Measurements from ENCODE around the gene HLA-DMA. TPM values are rescaled to one million over a fixed set of nuclear protein-coding genes. Genes with fewer than 3 reads are reported as not detected.

The HLA-DMA gene
- total RNA-seq, result 10 to 100 TPM; 12.4 to 48.5 (median 27.7) TPM
- long read RNA-seq, donor 1, transcript HLA-DMA-201 (5 exons, 1,123 nt), result major isoform, 14 of 20 reads
- long read RNA-seq, donor 1, partial matches to known transcripts, result 1 of 20 reads
- long read RNA-seq, donor 1, other reads (novel, unspliced or antisense), result 4 of 20 reads
- long read RNA-seq, donor 2, transcript HLA-DMA-201 (5 exons, 1,123 nt), result major isoform, 26 of 32 reads
- long read RNA-seq, donor 2, partial matches to known transcripts, result 0 of 32 reads
- long read RNA-seq, donor 2, other reads (novel, unspliced or antisense), result 4 of 32 reads

DNA sequence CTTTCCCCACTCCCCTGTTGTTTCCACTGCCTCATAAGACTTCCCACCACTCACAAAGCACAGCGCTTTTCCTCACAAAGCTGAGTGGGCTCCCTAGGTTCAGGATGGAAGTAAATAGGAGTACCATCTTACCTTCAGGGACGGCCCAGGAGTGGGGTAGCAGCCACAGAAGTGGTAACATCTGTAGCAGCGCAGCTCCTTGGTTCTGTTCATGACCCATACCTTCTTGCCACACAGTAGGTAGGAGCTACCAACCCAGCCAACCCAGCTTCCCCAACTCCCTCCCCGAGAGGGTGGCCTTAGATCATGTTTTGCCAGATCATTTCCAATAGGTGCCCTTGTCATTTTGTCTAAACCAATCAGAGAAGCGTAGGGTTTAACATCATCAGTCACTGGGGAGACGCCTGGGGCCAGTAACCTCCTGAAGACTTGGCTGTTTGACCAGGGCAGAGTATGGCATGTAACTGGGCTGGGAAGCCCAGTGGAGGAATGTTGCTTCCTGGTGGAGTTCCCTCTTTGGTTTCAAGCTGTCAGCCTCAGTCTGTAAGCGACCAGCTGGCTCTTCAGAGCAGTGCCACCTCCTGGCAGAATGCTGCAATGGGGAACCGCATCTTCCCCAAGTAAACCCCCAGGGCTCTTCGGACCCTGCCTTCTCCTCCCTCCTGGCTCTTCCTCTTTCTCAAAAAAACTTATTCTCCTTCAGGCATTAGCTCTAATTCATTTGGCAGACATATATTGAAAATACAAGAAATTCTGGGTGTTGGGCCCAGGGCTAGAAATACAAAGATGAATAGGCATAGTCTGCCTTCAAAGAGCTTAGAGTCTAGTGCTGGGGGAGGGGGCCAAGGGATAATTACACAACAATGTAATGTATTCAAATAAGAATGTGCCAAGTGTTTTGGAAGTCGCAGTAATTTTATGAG, at the start of gene HLA-DMA:
Gene HLA-DMA, minus strand, starts transcription at position 281 of the 923 bp plus-strand sequence. Its CDS starts 61 bp downstream, at position 220.
- TF ChIP-seq, protein P1, sequence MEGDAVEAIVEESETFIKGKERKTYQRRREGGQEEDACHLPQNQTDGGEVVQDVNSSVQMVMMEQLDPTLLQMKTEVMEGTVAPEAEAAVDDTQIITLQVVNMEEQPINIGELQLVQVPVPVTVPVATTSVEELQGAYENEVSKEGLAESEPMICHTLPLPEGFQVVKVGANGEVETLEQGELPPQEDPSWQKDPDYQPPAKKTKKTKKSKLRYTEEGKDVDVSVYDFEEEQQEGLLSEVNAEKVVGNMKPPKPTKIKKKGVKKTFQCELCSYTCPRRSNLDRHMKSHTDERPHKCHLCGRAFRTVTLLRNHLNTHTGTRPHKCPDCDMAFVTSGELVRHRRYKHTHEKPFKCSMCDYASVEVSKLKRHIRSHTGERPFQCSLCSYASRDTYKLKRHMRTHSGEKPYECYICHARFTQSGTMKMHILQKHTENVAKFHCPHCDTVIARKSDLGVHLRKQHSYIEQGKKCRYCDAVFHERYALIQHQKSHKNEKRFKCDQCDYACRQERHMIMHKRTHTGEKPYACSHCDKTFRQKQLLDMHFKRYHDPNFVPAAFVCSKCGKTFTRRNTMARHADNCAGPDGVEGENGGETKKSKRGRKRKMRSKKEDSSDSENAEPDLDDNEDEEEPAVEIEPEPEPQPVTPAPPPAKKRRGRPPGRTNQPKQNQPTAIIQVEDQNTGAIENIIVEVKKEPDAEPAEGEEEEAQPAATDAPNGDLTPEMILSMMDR (IDR thresholded peaks at IDR 0.05), result no peak
- H3K9me3 ChIP-seq, result no peaks in the 10 kb centered on the region
- H3K36me3 ChIP-seq (ENCODE audit: low read depth), result no peaks in the 10 kb centered on the region
- DNase-seq (peak; percentile 85 to 90 (median 87)), ATAC-seq (peak; percentile 97)
- intact Hi-C loops (cut with DNase I, micrococcal nuclease), result no loop called here
- H3K4me1 ChIP-seq (ENCODE audit: low read depth), result peaks cover 9% of the 10 kb centered on the region
- H3K4me3 ChIP-seq, result no peak within 1 kb of the TSS

DNA sequence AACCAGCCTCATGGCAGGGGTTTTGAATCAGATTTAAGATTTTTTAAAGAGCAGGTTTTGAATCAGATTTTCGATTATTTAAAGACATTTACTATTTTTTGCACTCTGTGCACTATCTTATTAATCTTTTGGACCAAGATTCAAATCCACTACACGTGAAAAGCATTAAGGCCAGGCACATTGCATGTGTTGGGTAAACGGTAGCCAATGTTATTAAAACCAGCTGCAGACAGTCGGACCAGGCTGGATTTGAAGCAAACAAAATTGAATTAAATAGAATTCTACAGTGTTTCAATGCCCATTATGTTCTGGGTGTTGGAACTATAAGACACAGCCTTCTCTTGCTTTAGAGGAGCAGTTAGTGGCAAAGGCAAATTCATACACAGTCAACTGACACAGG, 48.8 kb upstream of the HLA-DMA start:
- no peak for DNase-seq
- intact Hi-C loops (cut with DNase I, micrococcal nuclease), result no loop called here
- no peaks in the 10 kb centered on the region for H3K9me3 ChIP-seq

DNA sequence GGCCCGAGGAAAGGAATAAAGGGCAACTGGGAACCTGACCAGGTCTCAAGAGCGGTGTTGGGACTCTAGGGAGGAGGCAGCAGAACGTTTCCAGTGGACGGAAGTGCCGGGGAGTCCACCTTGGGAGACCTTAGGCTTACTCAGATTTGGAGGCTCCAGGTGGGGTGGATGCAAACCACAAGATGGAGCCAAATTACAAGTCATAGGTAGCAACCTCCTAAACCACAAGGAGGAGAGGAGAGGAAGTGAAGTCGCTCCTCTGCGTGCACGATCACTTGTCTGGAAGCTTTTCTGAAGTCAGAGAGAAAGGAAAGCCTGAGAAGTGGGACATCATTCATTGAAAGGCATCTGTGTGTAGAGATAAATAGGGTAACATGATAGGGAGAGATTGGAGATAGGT, 47.2 kb upstream of the HLA-DMA start:
- TF ChIP-seq, protein P1 (IDR thresholded peaks at IDR 0.05), result no peak
- intact Hi-C loops (cut with DNase I, micrococcal nuclease), result no loop called here
- Histone ChIP-seq H3K4me3 (no peak overlapping the region), H3K36me3 (ENCODE audit: low read depth) (no peaks in the 10 kb centered on the region), H3K4me1 (ENCODE audit: low read depth) (no peaks in the 10 kb centered on the region), H3K9me3 (no peaks in the 10 kb centered on the region)
- no peak for DNase-seq
- ATAC-seq, result no peak

More for the DNA sequence above, 48.8 kb upstream of the HLA-DMA start:
- TF ChIP-seq, protein P1 (IDR thresholded peaks at IDR 0.05), result no peak
- Histone ChIP-seq H3K36me3 (ENCODE audit: low read depth) (no peaks in the 10 kb centered on the region), H3K4me3 (no peak overlapping the region), H3K4me1 (ENCODE audit: low read depth) (no peaks in the 10 kb centered on the region)
- no peak for ATAC-seq

DNA sequence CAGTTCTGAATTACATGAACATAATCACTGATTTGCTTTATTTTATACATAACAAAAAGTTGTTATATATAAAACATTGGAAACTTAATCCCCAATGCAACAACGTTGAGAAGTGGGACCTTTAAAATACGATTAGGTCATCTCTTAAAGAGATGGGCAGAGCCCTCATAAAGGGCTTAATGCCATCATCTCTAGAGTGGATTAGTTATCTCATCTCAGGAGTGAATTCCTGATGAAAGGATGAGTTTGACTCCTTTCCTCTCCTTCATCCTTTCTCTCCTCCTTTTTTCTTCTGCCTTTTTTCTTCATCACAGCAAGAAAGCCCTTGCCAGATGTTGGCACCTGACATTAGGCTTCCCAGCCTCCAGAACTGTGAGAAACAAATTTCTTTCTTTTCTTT, 42.6 kb upstream of the HLA-DMA start:
- H3K4me3 ChIP-seq, result no peak overlapping the region
- H3K36me3 ChIP-seq (ENCODE audit: low read depth), result no peaks in the 10 kb centered on the region
- H3K4me1 ChIP-seq (ENCODE audit: low read depth), result no peaks in the 10 kb centered on the region
- TF ChIP-seq, protein P1 (IDR thresholded peaks at IDR 0.05), result no peak
- intact Hi-C loops (cut with DNase I, micrococcal nuclease), result no loop called here
- DNase-seq (no peak), ATAC-seq (no peak)
- H3K9me3 ChIP-seq, result no peaks in the 10 kb centered on the region

DNA sequence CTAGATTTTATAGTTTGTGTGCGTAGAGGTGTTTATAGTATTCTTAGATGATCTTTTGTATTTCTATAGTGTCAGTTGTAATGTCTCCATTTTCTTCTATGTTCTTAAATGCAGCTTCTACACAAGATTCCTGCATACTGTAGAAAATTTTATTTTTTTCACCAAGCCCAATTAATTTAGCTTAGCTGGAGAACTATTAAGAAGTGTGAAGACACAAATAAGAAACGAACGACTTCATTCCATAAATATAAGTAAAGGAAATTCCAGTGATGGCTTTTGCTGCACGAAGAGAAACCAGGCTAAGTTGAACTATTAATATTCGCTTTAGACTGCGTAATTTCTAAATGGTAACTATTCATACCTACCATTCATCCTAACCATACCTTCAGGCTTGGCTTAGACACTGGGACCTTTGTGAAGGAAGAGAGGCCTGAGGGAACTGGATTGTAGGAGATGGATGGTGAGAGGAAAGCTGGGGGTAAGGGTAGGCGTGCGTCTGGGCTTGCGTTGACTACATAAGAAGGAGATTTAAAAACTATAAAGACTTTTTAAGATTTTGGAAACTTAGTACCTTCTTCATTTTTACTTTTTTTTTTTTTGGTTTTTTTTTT, 40.6 kb upstream of the HLA-DMA start:
- intact Hi-C loops (cut with DNase I, micrococcal nuclease), result no loop called here
- TF ChIP-seq, protein P1 (IDR thresholded peaks at IDR 0.05), result no peak
- H3K4me3 ChIP-seq, result no peak overlapping the region
- H3K4me1 ChIP-seq (ENCODE audit: low read depth), result no peaks in the 10 kb centered on the region
- H3K9me3 ChIP-seq, result no peaks in the 10 kb centered on the region
- ATAC-seq (no peak), DNase-seq (no peak)
- no peaks in the 10 kb centered on the region for H3K36me3 ChIP-seq (ENCODE audit: low read depth)
